ENCODE data around the gene FMN1. TPM values are rescaled to one million over a fixed set of nuclear protein-coding genes. Genes with fewer than 3 reads are reported as not detected.

Gene FMN1
- total RNA-seq, 4 donors from 2014 or later: 2.6 to 6.6 (median 4.2) TPM

GRCh38 chr15:33218071-33218491, 23.6 kb upstream of the FMN1 start:
- no peaks in the 10 kb centered on the region for H3K4me1 ChIP-seq
- H3K4me3 ChIP-seq: no peak overlapping the region
- DNase-seq (no peak), ATAC-seq (no peak)
- in situ Hi-C loops (cut with MboI; ENCODE audit: low sequenced_read_pairs in 4 of 4): loop anchor here in 1 of 4 donors (25.0 kb wide), 1 partner anchor 131 kb away; no protein-coding TSS in a partner anchor
- no peaks in the 10 kb centered on the region for H3K36me3 ChIP-seq
- no peak overlapping the region for H3K27ac ChIP-seq
- no peaks in the 10 kb centered on the region for H3K27me3 ChIP-seq
- TF ChIP-seq POLR2A (IDR thresholded peaks at IDR 0.05) (no peak), CTCF (IDR thresholded peaks at IDR 0.05 in 4 of 5, conservative IDR thresholded peaks at IDR 0.05 in 1 of 5) (no peak)
- H3K9me3 ChIP-seq: no peaks in the 10 kb centered on the region
- intact Hi-C loops (cut with DNase I; ENCODE audit: low total_unique reads): no loop called here

- no peak for DNase-seq
- no peaks in the 10 kb centered on the region for H3K36me3 ChIP-seq
- H3K27ac ChIP-seq: no peak overlapping the region
- no peaks in the 10 kb centered on the region for H3K27me3 ChIP-seq
- H3K9me3 ChIP-seq: no peaks in the 10 kb centered on the region
- intact Hi-C loops (cut with DNase I; ENCODE audit: low total_unique reads) (no loop called here), in situ Hi-C loops (cut with MboI; ENCODE audit: low sequenced_read_pairs in 4 of 4) (loop anchor here in 1 of 4 donors (25.0 kb wide), 1 partner anchor 129 kb away; no protein-coding TSS in a partner anchor)
- H3K4me3 ChIP-seq: no peak overlapping the region
- no peak for TF ChIP-seq POLR2A (IDR thresholded peaks at IDR 0.05)
- TF ChIP-seq CTCF (IDR thresholded peaks at IDR 0.05 in 4 of 5, conservative IDR thresholded peaks at IDR 0.05 in 1 of 5): peak in 4 of 5 experiments; percentile 9 to 66 (median 22)
- ATAC-seq: peak in 1 of 2 donors; percentile 49
- H3K4me1 ChIP-seq: peaks cover 0 to 1% of the 10 kb centered on the region in 2 donors
Observed at GRCh38 chr15:33215941-33216872, 21.7 kb upstream of the FMN1 start.

- H3K27me3 ChIP-seq: no peaks in the 10 kb centered on the region
- no peaks in the 10 kb centered on the region for H3K9me3 ChIP-seq
- H3K4me1 ChIP-seq: peaks cover 0 to 6% of the 10 kb centered on the region in 2 donors
- no peak overlapping the region for H3K4me3 ChIP-seq
- no peak for TF ChIP-seq CTCF (IDR thresholded peaks at IDR 0.05 in 4 of 5, conservative IDR thresholded peaks at IDR 0.05 in 1 of 5)
- no peak for TF ChIP-seq POLR2A (IDR thresholded peaks at IDR 0.05)
- DNase-seq: peak; percentile 20 to 36
- peak; percentile 27 to 50 for ATAC-seq
- H3K27ac ChIP-seq: no peak overlapping the region
- in situ Hi-C loops (cut with MboI; ENCODE audit: low sequenced_read_pairs in 4 of 4) (loop anchor here in 1 of 4 donors (25.0 kb wide), 1 partner anchor 124 kb away; no protein-coding TSS in a partner anchor), intact Hi-C loops (cut with DNase I; ENCODE audit: low total_unique reads) (no loop called here)
- no peaks in the 10 kb centered on the region for H3K36me3 ChIP-seq
Observed at GRCh38 chr15:33211176-33211808, 16.8 kb upstream of the FMN1 start.

- DNase-seq (no peak), ATAC-seq (no peak)
- Histone ChIP-seq H3K27ac (no peak overlapping the region), H3K4me1 (peaks cover 0 to 6% of the 10 kb centered on the region in 2 donors), H3K36me3 (no peaks in the 10 kb centered on the region), H3K9me3 (no peaks in the 10 kb centered on the region), H3K27me3 (no peaks in the 10 kb centered on the region), H3K4me3 (no peak overlapping the region)
- TF ChIP-seq POLR2A (IDR thresholded peaks at IDR 0.05) (no peak), CTCF (IDR thresholded peaks at IDR 0.05 in 4 of 5, conservative IDR thresholded peaks at IDR 0.05 in 1 of 5) (no peak)
- in situ Hi-C loops (cut with MboI; ENCODE audit: low sequenced_read_pairs in 4 of 4) (loop anchor here in 1 of 4 donors (25.0 kb wide), 1 partner anchor 123 kb away; no protein-coding TSS in a partner anchor), intact Hi-C loops (cut with DNase I; ENCODE audit: low total_unique reads) (no loop called here)
Observed at GRCh38 chr15:33209575-33210481, 15.3 kb upstream of the FMN1 start.

All from gastrocnemius medialis (tissue), 4 donors.